HepG2 (cell line): ENCODE results near the gene PRKCZ. TPM values are rescaled to one million over a fixed set of nuclear protein-coding genes. Genes with fewer than 3 reads are reported as not detected.
A peak's percentile ranks its signal among the peaks of the same experiment; 100 is the strongest.

Experiments
- ATAC-seq: fragments of 200-7000 bp; cut with Tn5 transposase; 3 replicates; pipeline ENCODE4 v1.9.1; 2020; ENCODE audit warnings: mild to moderate bottlenecking, moderate library complexity
- BruUV-seq: library from RNA; stranded (reverse); fragments of 400-500 nt; replicated peaks from 2 replicates; lab custom pipeline; 2021; lab: Mats Ljungman, UMichigan
- CTCF ChIA-PET: fragments of 300-600 bp; formaldehyde crosslinking; extraction: SDS; loops from one replicate; lab custom pipeline; 2021; ENCODE audit warnings: low total read pairs, inconsistent platforms, low intra/inter-chr PET ratio; lab: Yijun Ruan, JAX
- POLR2A ChIA-PET: fragments of 350-600 bp; sonication (Branson Sonifier 250); formaldehyde crosslinking; loops from one replicate; lab custom pipeline; 2020; ENCODE audit warnings: antibody characterized with exemption, inconsistent platforms; lab: Yijun Ruan, JAX
- DNase-seq: peaks from one replicate; pipeline ENCODE4 v3.0.0-alpha.2; 2015; ENCODE audit warnings: low spot score
- FAIRE-seq: peaks from 3 replicates; lab custom pipeline; 2011; peaks lifted over from hg19 to GRCh38; lab: Jason Lieb, UNC
- H2AFZ ChIP-seq: one replicate; pipeline ENCODE4 v1.6.1; 2011; ENCODE audit warnings: low read length, inconsistent platforms
- H3K27ac ChIP-seq: fragments of 300-600 bp; 3 replicates; pipeline ENCODE4 v1.8.0; 2011; ENCODE audit warnings: mixed run types, mild to moderate bottlenecking, mixed read lengths, low read length, inconsistent platforms; ENCODE audit not compliant: insufficient read depth; ENCODE audit errors: extremely low read length
- H3K27me3 ChIP-seq, 2 experiments: fragments of 200-600 bp in 1 of 2; 2 replicates in 1 of 2; 3 replicates in 1 of 2; pipeline versions ENCODE4 v1.6.0 to v1.8.0; 2011; ENCODE audit warnings: low read length in 2 of 2, mild to moderate bottlenecking in 2 of 2, moderate library complexity in 2 of 2, inconsistent platforms in 1 of 2; ENCODE audit not compliant: insufficient read depth in 2 of 2, control insufficient read depth in 1 of 2
- H3K36me3 ChIP-seq, 2 experiments: fragments of 200-600 bp in 1 of 2; replicated peaks in 1 of 2; 2 replicates in 1 of 2; 3 replicates in 1 of 2; pipeline versions ENCODE4 v1.5.1 to v1.8.0; 2011; ENCODE audit warnings: low read length in 2 of 2, inconsistent platforms in 1 of 2; ENCODE audit not compliant: insufficient read depth in 2 of 2, control insufficient read depth in 1 of 2
- H3K4me1 ChIP-seq: 2 replicates; pipeline ENCODE4 v1.5.1; 2012; ENCODE audit warnings: low read length, inconsistent platforms; ENCODE audit not compliant: insufficient read depth
- H3K4me2 ChIP-seq: 2 replicates; pipeline ENCODE4 v1.6.0; 2011; ENCODE audit warnings: low read depth, low read length, inconsistent platforms
- H3K4me3 ChIP-seq, 3 experiments: fragments of 200-600 bp in 1 of 3; sonication (generic), shearing (Covaris generic) in 1 of 3; replicated peaks in 1 of 3; 2 replicates each; pipeline ENCODE4 v1.5.1; 2011 to 2016; ENCODE audit warnings: low read length in 3 of 3, inconsistent platforms in 2 of 3, low read depth in 2 of 3, mild to moderate bottlenecking in 2 of 3, control low read depth in 1 of 3, mixed read lengths in 1 of 3; ENCODE audit not compliant: insufficient read depth in 1 of 3
- H3K79me2 ChIP-seq: one replicate; pipeline ENCODE4 v1.6.1; 2011; ENCODE audit warnings: low read length, inconsistent platforms; ENCODE audit not compliant: insufficient read depth
- H3K9ac ChIP-seq: 2 replicates; pipeline ENCODE4 v1.6.0; 2011; ENCODE audit warnings: mild to moderate bottlenecking, low read depth, low read length, inconsistent platforms; ENCODE audit not compliant: insufficient read depth
- H3K9me3 ChIP-seq: 2 replicates; pipeline ENCODE4 v1.5.1; 2012; ENCODE audit warnings: mild to moderate bottlenecking, low read length
- H4K20me1 ChIP-seq: 2 replicates; pipeline ENCODE4 v1.6.0; 2011; ENCODE audit warnings: inconsistent platforms, mild to moderate bottlenecking, low read length, moderate library complexity; ENCODE audit not compliant: insufficient read depth
- CENPX ChIP-seq: sonication (generic); formaldehyde crosslinking; IDR thresholded peaks from 2 replicates; pipeline ENCODE4 v1.9.0; 2021; ENCODE audit warnings: mild to moderate bottlenecking, missing genetic modification reagents, moderate library complexity
- CTCF ChIP-seq: sonication (generic); formaldehyde crosslinking; IDR thresholded peaks from 2 replicates; pipeline ENCODE4 v1.5.0; 2020; ENCODE audit warnings: mild to moderate bottlenecking, missing genetic modification reagents, moderate library complexity
- HNRNPL ChIP-seq: fragments of 200-400 bp; formaldehyde crosslinking; IDR thresholded peaks from 2 replicates; pipeline ENCODE4 v1.6.1; 2017; ENCODE audit warnings: mild to moderate bottlenecking, low read depth, low read length
- MEF2D ChIP-seq: sonication (generic); formaldehyde crosslinking; IDR thresholded peaks from 2 replicates; pipeline ENCODE4 v1.5.1; 2020; ENCODE audit warnings: mild to moderate bottlenecking, missing genetic modification reagents
- MTA1 ChIP-seq: sonication (generic); formaldehyde crosslinking; IDR thresholded peaks from 2 replicates; pipeline ENCODE4 v1.4.0; 2020; ENCODE audit warnings: missing genetic modification reagents, mild to moderate bottlenecking, borderline replicate concordance
- PITX1 ChIP-seq: sonication (generic); formaldehyde crosslinking; IDR thresholded peaks from 2 replicates; pipeline ENCODE4 v1.5.1; 2020; ENCODE audit warnings: mild to moderate bottlenecking, missing genetic modification reagents
- SAFB2 ChIP-seq: sonication (generic); formaldehyde crosslinking; IDR thresholded peaks from 2 replicates; pipeline ENCODE4 v1.5.1; 2020; ENCODE audit warnings: missing genetic modification reagents, low read depth, mild to moderate bottlenecking, borderline replicate concordance
- SALL2 ChIP-seq: sonication (generic); formaldehyde crosslinking; IDR thresholded peaks from 2 replicates; pipeline ENCODE4 v1.8.1; 2023; ENCODE audit warnings: mild to moderate bottlenecking, missing genetic modification reagents, inconsistent platforms
- SIX4 ChIP-seq: sonication (generic); formaldehyde crosslinking; IDR thresholded peaks from 2 replicates; pipeline ENCODE4 v1.4.0; 2020; ENCODE audit warnings: missing genetic modification reagents
- TP53 ChIP-seq: sonication (generic); formaldehyde crosslinking; conservative IDR thresholded peaks from 2 replicates; pipeline ENCODE4 v1.4.0; 2020; ENCODE audit warnings: missing genetic modification reagents
- XRCC5 ChIP-seq: fragments of 200-400 bp; formaldehyde crosslinking; optimal IDR thresholded peaks from 2 replicates; pipeline ENCODE3; 2017; ENCODE audit warnings: mild to moderate bottlenecking, low read length
- ZC3H13 ChIP-seq: sonication (generic); formaldehyde crosslinking; IDR thresholded peaks from 2 replicates; pipeline ENCODE4 v1.8.1; 2023; ENCODE audit warnings: mild to moderate bottlenecking, missing genetic modification reagents, moderate library complexity
- ZNF354B ChIP-seq: sonication (generic); formaldehyde crosslinking; IDR thresholded peaks from 2 replicates; pipeline ENCODE4 v1.8.0; 2022; ENCODE audit warnings: mild to moderate bottlenecking, missing genetic modification reagents
- ZNF691 ChIP-seq: sonication (generic); formaldehyde crosslinking; IDR thresholded peaks from 2 replicates; pipeline ENCODE4 v1.4.0; 2020; ENCODE audit warnings: missing genetic modification reagents, low read depth, mild to moderate bottlenecking, borderline replicate concordance
- ZNF766 ChIP-seq: sonication (generic); formaldehyde crosslinking; IDR thresholded peaks from 2 replicates; pipeline ENCODE4 v1.5.0; 2020; ENCODE audit warnings: missing genetic modification reagents, borderline replicate concordance
- ZSCAN29 ChIP-seq: sonication (generic); formaldehyde crosslinking; conservative IDR thresholded peaks from 2 replicates; pipeline ENCODE4 v1.4.0; 2020; ENCODE audit warnings: mild to moderate bottlenecking, missing genetic modification reagents
- WGBS: methylation state at CpG from one replicate; pipeline ENCODE4 v1.1.6; 2017; ENCODE audit warnings: low lambda C conversion rate; 5-methylcytosine and 5-hydroxymethylcytosine counted together
- in situ Hi-C: cut with HindIII; loops from 2 replicates; pipeline ENCODE4 v1.10.0; 2017; ENCODE audit warnings: low pct_unique_long_range_greater_than_20kb; ENCODE audit not compliant: extremely low pct_ligation_motif_present
- intact Hi-C: fragments of 100-400 bp; cut with micrococcal nuclease; formaldehyde crosslinking; loops from one replicate; pipeline ENCODE4 v1.10.0; 2022; ENCODE audit not compliant: unreplicated experiment
- polyA plus RNA-seq, 8 experiments: library from polyadenylated mRNA; depleted of rRNA in 3 of 8; stranded (reverse) in 7 of 8; unstranded in 1 of 8; fragments of >200 nt; fragmentation: Illumina TruSeq in 4 of 8; extraction: Trizol in 4 of 8; gene quantifications; 2 replicates each; pipeline versions ENCODE4 v1.2.1 to v1.2.3, GENCODE V29; 2011 to 2016; ENCODE audit warnings: low read depth in 4 of 8, missing spikeins in 1 of 8, mixed read lengths in 1 of 8; ENCODE audit not compliant: insufficient read depth in 1 of 8
- total RNA-seq, 5 experiments: library from RNA; depleted of rRNA; stranded (reverse); fragments of >200 nt; fragmentation: Illumina TruSeq; extraction: Trizol; gene quantifications; 2 replicates each; pipeline ENCODE4 v1.2.3, GENCODE V29; 2016; ENCODE audit warnings: low read depth in 1 of 5
- TF ChIP-seq, protein P1 (sequence below): sonication (generic); formaldehyde crosslinking; IDR thresholded peaks from 2 replicates; pipeline ENCODE4 v1.4.0; 2020; ENCODE audit warnings: missing genetic modification reagents
- TF ChIP-seq, protein P2 (sequence below): IDR thresholded peaks from 2 replicates; pipeline ENCODE4 v1.6.1; 2018; ENCODE audit warnings: missing genetic modification reagents

Gene PRKCZ
- total and polyA plus RNA-seq, 2 of the 13 experiments (the other 11 are each of a cell fraction or from before 2014, with no cell fraction given), result 34.7 to 85.2 TPM

DNA sequence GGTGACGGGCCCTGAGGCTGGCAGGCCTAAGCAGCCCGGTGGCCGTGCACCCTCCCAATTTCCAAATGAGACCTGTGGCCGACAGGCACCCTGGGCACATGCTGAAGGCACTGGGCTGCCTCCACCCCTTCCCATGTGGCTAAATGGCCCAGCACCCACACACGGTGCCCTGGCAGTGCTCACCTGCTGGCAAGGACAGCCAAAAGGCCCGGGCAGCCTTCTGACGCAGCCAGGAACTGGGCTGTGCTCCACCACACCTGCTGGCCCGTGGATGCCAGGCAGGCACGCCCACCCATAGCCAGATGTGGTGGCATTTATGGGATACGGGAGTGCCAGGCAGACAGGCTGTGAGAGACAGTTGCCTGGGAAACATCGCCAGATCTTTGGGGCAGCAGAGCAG, 148.4 kb downstream of the PRKCZ start:
- Histone ChIP-seq H3K4me2 (peak overlapping the region; percentile 86), H3K4me3 (no peak overlapping the region), H3K79me2 (peaks cover 4% of the 10 kb centered on the region), H3K36me3 (no peaks in the 10 kb centered on the region), H3K9ac (no peak overlapping the region), H3K27ac (no peak overlapping the region), H3K4me1 (peaks cover 75% of the 10 kb centered on the region), H2AFZ (no peak overlapping the region), H3K9me3 (no peaks in the 10 kb centered on the region), H4K20me1 (no peaks in the 10 kb centered on the region), H3K27me3 (peaks cover 0 to 17% of the 10 kb centered on the region in 2 experiments; a peak in 4 of 5 replicates)
- FAIRE-seq (no peak), DNase-seq (no peak), ATAC-seq (no peak)
- ChIA-PET CTCF (no interaction called here), POLR2A (interaction anchor here (0.5 to 1.5 kb wide), 8 partner anchors 9 to 193 kb away, joined by 3 to 21 read pairs (median 6); partner anchors contain the start of genes MORN1 and RER1)
- in situ Hi-C loops (loop anchor here (5.0 to 25.0 kb wide), 2 partner anchors 34 to 314 kb away; no protein-coding TSS in a partner anchor), intact Hi-C loops (loop anchor here (5.0 kb wide), 1 partner anchor 34 kb away; no protein-coding TSS in a partner anchor)
- no TSS peak for BruUV-seq
- no CpG with 5 or more reads among the region's 11 CpGs for WGBS
- peak; percentile 74; the same call in 1 of the 2 replicates for TF ChIP-seq HNRNPL
- no peak for TF ChIP-seq SIX4 (CRISPR knock-in tag)
- TF ChIP-seq PITX1, result no peak
- TF ChIP-seq, protein P1, sequence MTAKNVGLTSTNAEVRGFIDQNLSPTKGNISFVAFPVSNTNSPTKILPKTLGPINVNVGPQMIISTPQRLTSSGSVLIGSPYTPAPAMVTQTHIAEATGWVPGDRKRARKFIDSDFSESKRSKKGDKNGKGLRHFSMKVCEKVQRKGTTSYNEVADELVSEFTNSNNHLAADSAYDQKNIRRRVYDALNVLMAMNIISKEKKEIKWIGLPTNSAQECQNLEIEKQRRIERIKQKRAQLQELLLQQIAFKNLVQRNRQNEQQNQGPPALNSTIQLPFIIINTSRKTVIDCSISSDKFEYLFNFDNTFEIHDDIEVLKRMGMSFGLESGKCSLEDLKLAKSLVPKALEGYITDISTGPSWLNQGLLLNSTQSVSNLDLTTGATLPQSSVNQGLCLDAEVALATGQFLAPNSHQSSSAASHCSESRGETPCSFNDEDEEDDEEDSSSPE (CRISPR knock-in tag), result no peak
- no peak for TF ChIP-seq SALL2
- TF ChIP-seq, protein P2, sequence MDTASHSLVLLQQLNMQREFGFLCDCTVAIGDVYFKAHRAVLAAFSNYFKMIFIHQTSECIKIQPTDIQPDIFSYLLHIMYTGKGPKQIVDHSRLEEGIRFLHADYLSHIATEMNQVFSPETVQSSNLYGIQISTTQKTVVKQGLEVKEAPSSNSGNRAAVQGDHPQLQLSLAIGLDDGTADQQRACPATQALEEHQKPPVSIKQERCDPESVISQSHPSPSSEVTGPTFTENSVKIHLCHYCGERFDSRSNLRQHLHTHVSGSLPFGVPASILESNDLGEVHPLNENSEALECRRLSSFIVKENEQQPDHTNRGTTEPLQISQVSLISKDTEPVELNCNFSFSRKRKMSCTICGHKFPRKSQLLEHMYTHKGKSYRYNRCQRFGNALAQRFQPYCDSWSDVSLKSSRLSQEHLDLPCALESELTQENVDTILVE (CRISPR knock-in tag), result no peak
- peak; percentile 7 for TF ChIP-seq XRCC5
- no peak for TF ChIP-seq ZNF691 (CRISPR knock-in tag)
- TF ChIP-seq CENPX, result no peak
- peak; percentile 18; the same call in 1 of the 2 replicates for TF ChIP-seq MTA1 (CRISPR knock-in tag)
- no peak for TF ChIP-seq SAFB2 (CRISPR knock-in tag)
- no peak for TF ChIP-seq MEF2D (CRISPR knock-in tag)
- no peak for TF ChIP-seq ZSCAN29 (CRISPR knock-in tag)
- no peak for TF ChIP-seq CTCF (CRISPR knock-in tag)
- TF ChIP-seq ZC3H13 (CRISPR knock-in tag), result no peak
- no peak for TF ChIP-seq ZNF766 (CRISPR knock-in tag)
- no peak for TF ChIP-seq ZNF354B (CRISPR knock-in tag)
- TF ChIP-seq TP53 (CRISPR knock-in tag), result no peak
